ENCODE measurements around the gene S100A8.
A peak's percentile ranks its signal among the peaks of the same experiment; 100 is the strongest.
"Not testable (repeated sequence)": the region's sequence is repeated elsewhere in the genome, so short reads cannot be mapped to it uniquely, and the experiment has no call there.

Gene S100A8

GRCh38 chr1:153390938-153391710, at the start of gene S100A8:
S100A8 (minus strand) TSS chr1:153391073; CDS start chr1:153390535, 538 bp downstream.
- DNase-seq = no peak

GRCh38 chr1:153439273-153439672, 48.4 kb upstream of the S100A8 start:
- DNase-seq = no peak

GRCh38 chr1:153438599-153438998, 47.7 kb upstream of the S100A8 start:
- DNase-seq = no peak

- no peak for DNase-seq
Observed at GRCh38 chr1:153437236-153437635, 46.4 kb upstream of the S100A8 start.

GRCh38 chr1:153434746-153435455, 44.0 kb upstream of the S100A8 start:
- DNase-seq = no peak

GRCh38 chr1:153432874-153433681, 42.2 kb upstream of the S100A8 start:
- DNase-seq = no peak

GRCh38 chr1:153431928-153432327, 41.1 kb upstream of the S100A8 start:
- no peak for DNase-seq

- no peak for DNase-seq
Observed at GRCh38 chr1:153431427-153431826, 40.6 kb upstream of the S100A8 start.

GRCh38 chr1:153431002-153431401, 40.1 kb upstream of the S100A8 start:
- no peak for DNase-seq

- no peak for DNase-seq
Observed at GRCh38 chr1:153430561-153430960, 39.7 kb upstream of the S100A8 start.

GRCh38 chr1:153430166-153430553, 39.3 kb upstream of the S100A8 start:
- DNase-seq = no peak

- DNase-seq = no peak
Observed at GRCh38 chr1:153429266-153430165, 38.6 kb upstream of the S100A8 start.

GRCh38 chr1:153428791-153429190, 37.9 kb upstream of the S100A8 start:
- DNase-seq = no peak

- DNase-seq = no peak
Observed at GRCh38 chr1:153428073-153428638, 37.3 kb upstream of the S100A8 start.

GRCh38 chr1:153426809-153427208, 35.9 kb upstream of the S100A8 start:
- no peak for DNase-seq

- peak; percentile 7 to 47 (median 10) for DNase-seq
Observed at GRCh38 chr1:153422450-153423068, 31.7 kb upstream of the S100A8 start.

- no peak for DNase-seq
Observed at GRCh38 chr1:153420306-153420705, 29.4 kb upstream of the S100A8 start.

- DNase-seq = not testable (repeated sequence)
Observed at GRCh38 chr1:153419436-153419793, 28.5 kb upstream of the S100A8 start.

GRCh38 chr1:153418758-153419435, 28.0 kb upstream of the S100A8 start:
- not testable (repeated sequence) for DNase-seq

GRCh38 chr1:153417136-153417888, 26.4 kb upstream of the S100A8 start:
- no peak for DNase-seq

Measured in activated CD4-positive, CD25-positive, alpha-beta regulatory T cell (primary cell).